ENCODE data around the gene CTSD.
"Not testable (repeated sequence)": the region's sequence is repeated elsewhere in the genome, so short reads cannot be mapped to it uniquely, and the experiment has no call there.

CTSD gene

DNA sequence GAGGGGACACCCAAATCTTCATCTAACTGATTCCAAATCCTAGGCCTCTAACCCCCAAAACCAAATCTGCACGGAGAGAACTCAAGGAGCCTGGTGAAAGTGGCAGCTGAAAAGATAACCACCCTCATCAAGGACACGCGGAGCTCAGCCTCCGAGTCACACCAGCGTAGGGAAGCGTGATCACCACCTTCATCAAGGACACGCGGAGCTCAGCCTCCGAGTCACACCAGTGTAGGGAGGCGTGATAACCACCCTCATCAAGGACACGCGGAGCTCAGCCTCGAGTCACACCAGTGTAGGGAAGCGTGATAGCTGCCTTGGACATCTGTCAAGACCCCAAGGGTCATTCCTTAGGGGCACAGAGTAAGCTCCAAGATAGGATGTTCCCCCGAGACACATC, 41.8 kb upstream of the CTSD start:
- no peaks in the 10 kb centered on the region for H3K27me3 ChIP-seq (ENCODE audit: insufficient read depth, low read length, poor library complexity, severe bottlenecking)
- H2AFZ ChIP-seq (ENCODE audit: low read length) = no peak overlapping the region
- H3F3A ChIP-seq (ENCODE audit: low read depth) = no peaks in the 10 kb centered on the region
- TF ChIP-seq, protein P1, sequence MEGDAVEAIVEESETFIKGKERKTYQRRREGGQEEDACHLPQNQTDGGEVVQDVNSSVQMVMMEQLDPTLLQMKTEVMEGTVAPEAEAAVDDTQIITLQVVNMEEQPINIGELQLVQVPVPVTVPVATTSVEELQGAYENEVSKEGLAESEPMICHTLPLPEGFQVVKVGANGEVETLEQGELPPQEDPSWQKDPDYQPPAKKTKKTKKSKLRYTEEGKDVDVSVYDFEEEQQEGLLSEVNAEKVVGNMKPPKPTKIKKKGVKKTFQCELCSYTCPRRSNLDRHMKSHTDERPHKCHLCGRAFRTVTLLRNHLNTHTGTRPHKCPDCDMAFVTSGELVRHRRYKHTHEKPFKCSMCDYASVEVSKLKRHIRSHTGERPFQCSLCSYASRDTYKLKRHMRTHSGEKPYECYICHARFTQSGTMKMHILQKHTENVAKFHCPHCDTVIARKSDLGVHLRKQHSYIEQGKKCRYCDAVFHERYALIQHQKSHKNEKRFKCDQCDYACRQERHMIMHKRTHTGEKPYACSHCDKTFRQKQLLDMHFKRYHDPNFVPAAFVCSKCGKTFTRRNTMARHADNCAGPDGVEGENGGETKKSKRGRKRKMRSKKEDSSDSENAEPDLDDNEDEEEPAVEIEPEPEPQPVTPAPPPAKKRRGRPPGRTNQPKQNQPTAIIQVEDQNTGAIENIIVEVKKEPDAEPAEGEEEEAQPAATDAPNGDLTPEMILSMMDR (conservative IDR thresholded peaks at IDR 0.05; ENCODE audit: low read length) = no peak
- TF ChIP-seq EZH2phosphoT487 (IDR thresholded peaks at IDR 0.05; ENCODE audit: borderline replicate concordance) = no peak
- no peak overlapping the region for H3K9ac ChIP-seq (ENCODE audit: low read depth, low read length, poor library complexity, severe bottlenecking)
- no peaks in the 10 kb centered on the region for H3K9me2 ChIP-seq (replicated peaks; ENCODE audit: low read depth, low read length)
- H3K4me3 ChIP-seq (ENCODE audit: low read length, poor library complexity, severe bottlenecking) = no peak overlapping the region
- no peaks in the 10 kb centered on the region for H3K9me3 ChIP-seq (ENCODE audit: insufficient read depth, low read depth, low read length)
- H3K4me2 ChIP-seq (ENCODE audit: low read depth, low read length, poor library complexity, severe bottlenecking) = no peak overlapping the region
- H3K79me2 ChIP-seq (ENCODE audit: insufficient read depth, low read length) = no peaks in the 10 kb centered on the region
- no peaks in the 10 kb centered on the region for H3K36me3 ChIP-seq (ENCODE audit: insufficient read depth, low read length)
- H4K20me1 ChIP-seq (ENCODE audit: insufficient read depth, low read length, poor library complexity, severe bottlenecking) = no peaks in the 10 kb centered on the region
- no peaks in the 10 kb centered on the region for H3K4me1 ChIP-seq (ENCODE audit: insufficient read depth, low read length, poor library complexity, severe bottlenecking)

DNA sequence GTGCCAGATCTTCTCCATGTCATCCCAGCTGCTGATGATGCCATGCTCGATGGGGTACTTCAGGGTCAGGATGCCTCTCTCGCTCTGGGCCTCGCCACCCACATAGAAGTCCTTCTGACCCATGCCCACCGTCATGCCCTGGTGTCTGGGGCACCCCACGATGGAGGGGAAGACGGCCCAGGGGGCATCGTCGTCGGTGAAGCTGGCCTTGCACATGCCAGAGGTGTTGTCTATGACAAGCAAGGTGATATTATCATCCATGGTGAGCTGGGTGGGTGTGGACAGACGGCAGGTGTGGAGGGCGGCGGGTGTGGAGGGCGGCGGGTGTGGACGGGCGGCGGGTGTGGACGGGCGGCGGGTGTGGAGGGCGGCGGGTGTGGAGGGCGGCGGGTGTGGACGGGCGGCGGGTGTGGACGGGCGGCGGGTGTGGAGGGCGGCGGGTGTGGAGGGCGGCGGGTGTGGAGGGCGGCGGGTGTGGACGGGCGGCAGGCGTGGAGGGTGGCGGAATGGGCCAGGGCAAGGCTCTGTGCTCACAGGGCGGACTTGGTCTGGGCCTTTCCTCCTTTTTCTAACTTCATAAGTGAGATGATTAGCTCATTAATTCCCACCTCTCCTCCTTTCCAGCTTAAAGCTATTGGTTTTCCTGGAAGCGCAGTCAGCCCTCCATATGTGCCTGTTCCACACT, 40.2 kb upstream of the CTSD start:
- H3F3A ChIP-seq (ENCODE audit: low read depth); H3K4me1 ChIP-seq (ENCODE audit: insufficient read depth, low read length, poor library complexity, severe bottlenecking); H3K9ac ChIP-seq (ENCODE audit: low read depth, low read length, poor library complexity, severe bottlenecking); H3K4me2 ChIP-seq (ENCODE audit: low read depth, low read length, poor library complexity, severe bottlenecking); H3K36me3 ChIP-seq (ENCODE audit: insufficient read depth, low read length); H3K27me3 ChIP-seq (ENCODE audit: insufficient read depth, low read length, poor library complexity, severe bottlenecking); H3K9me3 ChIP-seq (ENCODE audit: insufficient read depth, low read depth, low read length); H3K4me3 ChIP-seq (ENCODE audit: low read length, poor library complexity, severe bottlenecking); H3K79me2 ChIP-seq (ENCODE audit: insufficient read depth, low read length); H3K9me2 ChIP-seq (replicated peaks; ENCODE audit: low read depth, low read length); H4K20me1 ChIP-seq (ENCODE audit: insufficient read depth, low read length, poor library complexity, severe bottlenecking); H2AFZ ChIP-seq (ENCODE audit: low read length): not testable (repeated sequence)

DNA sequence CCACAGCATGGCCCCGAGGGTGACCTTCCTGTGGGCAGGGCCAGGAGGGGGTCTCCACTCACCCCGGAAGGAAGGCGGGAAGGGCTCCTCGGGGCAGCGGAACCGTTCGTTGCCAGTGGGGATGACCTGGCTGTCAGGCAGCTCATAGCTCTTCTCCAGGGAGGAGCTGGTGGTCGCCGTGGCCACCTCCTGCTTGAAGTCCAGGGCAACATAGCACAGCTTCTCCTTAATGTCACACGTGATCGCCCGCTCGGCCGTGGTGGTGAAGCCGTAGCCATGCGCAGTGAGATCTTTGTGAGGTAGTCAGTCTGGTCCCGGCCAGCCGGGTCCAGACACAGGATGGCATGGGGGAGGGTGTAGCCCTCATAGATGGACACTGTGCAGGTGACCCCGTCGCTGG, 39.5 kb upstream of the CTSD start:
- TF ChIP-seq, protein P1 (conservative IDR thresholded peaks at IDR 0.05; ENCODE audit: low read length) = no peak
- TF ChIP-seq EZH2phosphoT487 (IDR thresholded peaks at IDR 0.05; ENCODE audit: borderline replicate concordance) = no peak
- Histone ChIP-seq H3K4me1 (ENCODE audit: insufficient read depth, low read length, poor library complexity, severe bottlenecking) (no peaks in the 10 kb centered on the region), H3K4me3 (ENCODE audit: low read length, poor library complexity, severe bottlenecking) (no peak overlapping the region)

More for the DNA sequence above, 39.5 kb upstream of the CTSD start:
- no peaks in the 10 kb centered on the region for H3K9me3 ChIP-seq (ENCODE audit: insufficient read depth, low read depth, low read length)
- no peaks in the 10 kb centered on the region for H3K9me2 ChIP-seq (replicated peaks; ENCODE audit: low read depth, low read length)
- no peaks in the 10 kb centered on the region for H3K36me3 ChIP-seq (ENCODE audit: insufficient read depth, low read length)
- H2AFZ ChIP-seq (ENCODE audit: low read length) = no peak overlapping the region
- H4K20me1 ChIP-seq (ENCODE audit: insufficient read depth, low read length, poor library complexity, severe bottlenecking) = no peaks in the 10 kb centered on the region
- H3K79me2 ChIP-seq (ENCODE audit: insufficient read depth, low read length) = no peaks in the 10 kb centered on the region
- no peaks in the 10 kb centered on the region for H3K27me3 ChIP-seq (ENCODE audit: insufficient read depth, low read length, poor library complexity, severe bottlenecking)
- H3F3A ChIP-seq (ENCODE audit: low read depth) = no peaks in the 10 kb centered on the region
- H3K4me2 ChIP-seq (ENCODE audit: low read depth, low read length, poor library complexity, severe bottlenecking) = no peak overlapping the region
- no peak overlapping the region for H3K9ac ChIP-seq (ENCODE audit: low read depth, low read length, poor library complexity, severe bottlenecking)

Data from Loucy (cell line).